Endothelial cell of umbilical vein (primary cell): ENCODE data around the gene IFT52. TPM values are rescaled to one million over a fixed set of nuclear protein-coding genes. Genes with fewer than 3 reads are reported as not detected.

Experiments
- BruUV-seq: library from RNA; stranded (reverse); fragments of 400-500 nt; replicated peaks from 2 replicates; lab custom pipeline; 2021; lab: Mats Ljungman, UMichigan
- CTCF ChIA-PET: fragments of 300-600, 350-600 bp; sonication (Branson Sonifier 250); formaldehyde crosslinking; loops from one replicate; lab custom pipeline; 2021; ENCODE audit warnings: antibody characterized with exemption, inconsistent platforms; lab: Charles Lee
- POLR2A ChIA-PET: fragments of 300-600, 350-600 bp; sonication (Branson Sonifier 250); formaldehyde crosslinking; loops from one replicate; lab custom pipeline; 2021; ENCODE audit warnings: antibody characterized with exemption, inconsistent platforms; lab: Charles Lee
- DNase-seq: peaks from one replicate; pipeline ENCODE4 v3.0.0-alpha.2; 2011; ENCODE audit warnings: low read depth, low spot score
- FAIRE-seq: peaks from 2 replicates; lab custom pipeline; 2011; peaks lifted over from hg19 to GRCh38; lab: Jason Lieb, UNC
- H2AFZ ChIP-seq: 2 replicates; pipeline ENCODE4 v1.6.0; 2012; ENCODE audit warnings: low read depth, low read length, control low read depth, inconsistent platforms
- H3K27ac ChIP-seq: 2 replicates; pipeline ENCODE4 v1.5.1; 2011; ENCODE audit warnings: low read depth, mild to moderate bottlenecking, control low read depth, low read length, moderate library complexity; ENCODE audit not compliant: insufficient read depth
- H3K27me3 ChIP-seq, 2 experiments: 2 replicates each; pipeline versions ENCODE4 v1.6.0 to v1.6.1; 2011; ENCODE audit warnings: low read length in 2 of 2, mixed read lengths in 1 of 2; ENCODE audit not compliant: control insufficient read depth in 2 of 2, insufficient read depth in 2 of 2
- H3K36me3 ChIP-seq, 2 experiments: 2 replicates in 1 of 2; 3 replicates in 1 of 2; pipeline ENCODE4 v1.5.1; 2011; ENCODE audit warnings: low read length in 2 of 2, mild to moderate bottlenecking in 1 of 2, moderate library complexity in 1 of 2; ENCODE audit not compliant: control insufficient read depth in 2 of 2, insufficient read depth in 2 of 2; ENCODE audit errors: extremely low read depth in 1 of 2
- H3K4me1 ChIP-seq: 3 replicates; pipeline ENCODE4 v1.5.1; 2011; ENCODE audit warnings: mild to moderate bottlenecking, low read length; ENCODE audit not compliant: control insufficient read depth, insufficient read depth; ENCODE audit errors: extremely low read depth
- H3K4me2 ChIP-seq: 2 replicates; pipeline ENCODE4 v1.6.1; 2011; ENCODE audit warnings: low read length, control low read depth, mixed read lengths; ENCODE audit not compliant: insufficient read depth
- H3K4me3 ChIP-seq, 3 experiments: fragments of 200-600 bp in 1 of 3; sonication (generic), shearing (Covaris generic) in 1 of 3; replicated peaks in 1 of 3; 2 replicates each; pipeline ENCODE4 v1.5.1; 2011 to 2016; ENCODE audit warnings: control low read depth in 3 of 3, low read length in 3 of 3, mild to moderate bottlenecking in 2 of 3, inconsistent platforms in 1 of 3, low read depth in 1 of 3, moderate library complexity in 1 of 3; ENCODE audit not compliant: insufficient read depth in 1 of 3
- H3K79me2 ChIP-seq: 2 replicates; pipeline ENCODE4 v1.6.0; 2012; ENCODE audit warnings: low read length, inconsistent platforms; ENCODE audit not compliant: control insufficient read depth, insufficient read depth
- H3K9ac ChIP-seq: replicated peaks from 2 replicates; pipeline ENCODE3; 2011; ENCODE audit warnings: low read length, control low read depth; ENCODE audit not compliant: insufficient read depth; ENCODE audit errors: extremely low read depth
- H3K9me1 ChIP-seq: replicated peaks from 3 replicates; pipeline ENCODE4 v1.6.0; 2011; ENCODE audit warnings: mild to moderate bottlenecking, low read length; ENCODE audit not compliant: control insufficient read depth, insufficient read depth; ENCODE audit errors: extremely low read depth
- H3K9me3 ChIP-seq: replicated peaks from 2 replicates; pipeline ENCODE4 v1.5.1; 2012; ENCODE audit warnings: low read length, inconsistent platforms; ENCODE audit not compliant: control insufficient read depth, insufficient read depth
- H4K20me1 ChIP-seq: replicated peaks from 2 replicates; pipeline ENCODE3; 2011; ENCODE audit warnings: mild to moderate bottlenecking, low read length; ENCODE audit not compliant: control insufficient read depth, insufficient read depth; ENCODE audit errors: extremely low read depth
- EZH2 ChIP-seq: IDR thresholded peaks from 2 replicates; pipeline ENCODE4 v1.6.1; 2012; ENCODE audit warnings: borderline replicate concordance, low read depth, mild to moderate bottlenecking, moderate library complexity, low read length, inconsistent platforms; ENCODE audit not compliant: severe bottlenecking
- FOS ChIP-seq: IDR thresholded peaks from 2 replicates; pipeline ENCODE4 v1.6.1; 2011; ENCODE audit warnings: mild to moderate bottlenecking, low read length, moderate library complexity, borderline replicate concordance; ENCODE audit not compliant: insufficient read depth
- GATA2 ChIP-seq: IDR thresholded peaks from 2 replicates; pipeline ENCODE4 v1.7.0; 2011; ENCODE audit warnings: low read depth, mild to moderate bottlenecking, moderate library complexity, mixed read lengths, low read length; ENCODE audit not compliant: insufficient read length, insufficient read depth
- dilution Hi-C: fragments of 300-500 bp; cut with MboI; formaldehyde crosslinking; loops from one replicate; pipeline ENCODE4 v1.15.0; 2019; ENCODE audit warnings: low sequenced_read_pairs; ENCODE audit not compliant: extremely low pct_ligation_motif_present
- intact Hi-C: fragments of 100-400 bp; cut with micrococcal nuclease; formaldehyde crosslinking; loops from one replicate; pipeline ENCODE4 v1.10.0; 2022
- polyA plus RNA-seq, 4 experiments: library from polyadenylated mRNA; depleted of rRNA in 3 of 4; stranded (reverse) in 3 of 4; unstranded in 1 of 4; fragments of >200 nt; gene quantifications; 2 replicates each; pipeline versions ENCODE4 v1.2.1 to v1.2.3, GENCODE V29; 2011 to 2012; ENCODE audit warnings: missing spikeins in 1 of 4
- total RNA-seq: library from RNA; stranded (reverse); gene quantifications from 2 replicates; pipeline ENCODE4 v1.2.3, GENCODE V29; 2021
- TF ChIP-seq, protein P1 (sequence below): IDR thresholded peaks from 2 replicates; pipeline ENCODE4 v1.6.1; 2011; ENCODE audit not compliant: insufficient read depth, insufficient read length
- TF ChIP-seq, protein P2 (sequence below), 2 donors: IDR thresholded peaks; 1 replicate in 1 of 2; 2 replicates in 1 of 2; pipeline ENCODE4 v1.5.1; 2011; ENCODE audit warnings: low read length in 2 of 2, mild to moderate bottlenecking in 2 of 2, moderate library complexity in 2 of 2, control low read depth in 1 of 2, inconsistent platforms in 1 of 2, low read depth in 1 of 2; ENCODE audit not compliant: insufficient read depth in 1 of 2; ENCODE audit errors: extremely low read depth in 1 of 2

IFT52 gene
- total and polyA plus RNA-seq, 2 donors (not counting 3 experiments of a cell fraction or from before 2014, with no cell fraction given) = 30.0 to 33.4 TPM

DNA sequence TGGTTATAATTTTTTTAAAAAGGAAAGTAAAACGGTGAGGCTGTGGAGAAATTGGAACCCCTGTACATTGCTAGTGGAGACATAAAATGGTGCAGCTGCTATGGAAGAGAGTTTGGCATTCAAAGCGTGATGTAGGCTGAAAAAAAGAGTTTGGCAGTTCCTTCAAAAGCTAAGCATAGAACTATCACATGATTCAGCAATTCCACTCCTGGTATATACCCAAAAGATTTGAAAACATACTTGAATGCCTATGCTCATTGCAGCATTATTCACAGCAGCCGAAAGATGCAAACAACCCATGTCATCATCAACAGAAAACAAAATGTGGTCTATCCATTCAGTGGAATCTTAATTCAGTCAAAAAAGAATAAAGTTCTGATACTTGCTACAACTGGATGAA lies 36.4 kb upstream of the IFT52 start:
- H2AFZ ChIP-seq = no peak overlapping the region
- peak; percentile 59 for FAIRE-seq
- ChIA-PET POLR2A (no interaction called here), CTCF (interaction anchor here (2.7 kb wide), 1 partner anchor 17 kb away, joined by 17 read pairs; no protein-coding TSS in a partner anchor)
- no peak overlapping the region for H3K27ac ChIP-seq
- DNase-seq = no peak
- H4K20me1 ChIP-seq = no peaks in the 10 kb centered on the region
- no peaks in the 10 kb centered on the region for H3K4me1 ChIP-seq
- H3K9me3 ChIP-seq = no peaks in the 10 kb centered on the region
- intact Hi-C loops = no loop called here
- no peaks in the 10 kb centered on the region for H3K79me2 ChIP-seq
- no peak overlapping the region for H3K4me3 ChIP-seq
- no peak overlapping the region for H3K9ac ChIP-seq
- dilution Hi-C loops = no loop called here
- no TSS peak for BruUV-seq
- H3K4me2 ChIP-seq = no peak overlapping the region
- no peaks in the 10 kb centered on the region for H3K27me3 ChIP-seq
- no peaks in the 10 kb centered on the region for H3K36me3 ChIP-seq
- no peaks in the 10 kb centered on the region for H3K9me1 ChIP-seq
- TF ChIP-seq FOS (no peak), GATA2 (no peak), EZH2 (no peak)

DNA sequence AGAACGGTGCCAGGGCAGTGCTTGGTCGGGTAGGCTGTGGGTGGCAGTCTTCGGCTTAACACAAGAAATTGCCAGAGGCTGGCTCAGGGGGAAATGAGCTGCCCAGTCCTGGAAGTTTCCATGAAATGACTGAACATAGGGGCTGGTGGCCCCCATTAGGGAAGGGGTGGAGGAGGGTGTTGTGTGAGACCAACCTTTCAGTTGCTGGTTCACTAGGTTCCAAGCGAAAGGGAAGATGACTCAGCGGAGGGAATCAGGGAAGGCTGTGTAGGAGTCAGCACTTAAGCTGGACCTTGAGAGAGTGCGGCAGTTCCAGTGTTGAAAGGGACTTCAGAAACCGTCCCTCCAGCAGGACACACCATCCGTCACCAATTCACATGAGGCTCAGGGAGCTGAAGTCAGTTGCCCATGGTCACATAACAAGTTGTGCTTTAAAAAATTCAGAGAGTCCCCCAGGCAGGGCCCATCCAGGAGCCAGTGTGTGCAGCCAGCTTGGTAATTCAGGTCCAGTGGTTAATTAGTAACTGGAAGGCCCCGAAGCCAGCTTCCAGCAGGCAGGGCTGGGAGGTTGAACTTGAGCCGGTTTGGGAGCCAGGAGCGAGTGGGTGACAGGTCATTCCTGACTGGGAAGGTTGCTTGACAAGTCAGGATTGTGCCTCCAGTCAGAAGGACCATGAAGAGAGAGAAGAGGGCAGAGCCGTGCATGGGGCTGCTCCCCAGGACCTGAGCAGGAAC lies 32.2 kb upstream of the IFT52 start, which contains the start of gene SGK2:
SGK2 (plus strand) TSS at position 616 of the 735 bp plus-strand sequence. CDS start 7,469 bp downstream, outside the sequence.
- Histone ChIP-seq H3K4me1 (no peaks in the 10 kb centered on the region), H3K4me3 (no peak within 1 kb of the TSS), H3K9me1 (no peaks in the 10 kb centered on the region), H4K20me1 (no peaks in the 10 kb centered on the region), H3K36me3 (no peaks in the 10 kb centered on the region), H3K9me3 (no peaks in the 10 kb centered on the region), H3K9ac (no peak within 1 kb of the TSS), H3K27ac (no peak within 1 kb of the TSS), H3K27me3 (no peaks in the 10 kb centered on the region), H3K79me2 (no peaks in the 10 kb centered on the region), H2AFZ (no peak within 1 kb of the TSS), H3K4me2 (no peak within 1 kb of the TSS)
- no peak for FAIRE-seq
- TF ChIP-seq, protein P1, sequence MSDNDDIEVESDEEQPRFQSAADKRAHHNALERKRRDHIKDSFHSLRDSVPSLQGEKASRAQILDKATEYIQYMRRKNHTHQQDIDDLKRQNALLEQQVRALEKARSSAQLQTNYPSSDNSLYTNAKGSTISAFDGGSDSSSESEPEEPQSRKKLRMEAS = no peak
- TF ChIP-seq FOS = no peak
- TF ChIP-seq, protein P2, sequence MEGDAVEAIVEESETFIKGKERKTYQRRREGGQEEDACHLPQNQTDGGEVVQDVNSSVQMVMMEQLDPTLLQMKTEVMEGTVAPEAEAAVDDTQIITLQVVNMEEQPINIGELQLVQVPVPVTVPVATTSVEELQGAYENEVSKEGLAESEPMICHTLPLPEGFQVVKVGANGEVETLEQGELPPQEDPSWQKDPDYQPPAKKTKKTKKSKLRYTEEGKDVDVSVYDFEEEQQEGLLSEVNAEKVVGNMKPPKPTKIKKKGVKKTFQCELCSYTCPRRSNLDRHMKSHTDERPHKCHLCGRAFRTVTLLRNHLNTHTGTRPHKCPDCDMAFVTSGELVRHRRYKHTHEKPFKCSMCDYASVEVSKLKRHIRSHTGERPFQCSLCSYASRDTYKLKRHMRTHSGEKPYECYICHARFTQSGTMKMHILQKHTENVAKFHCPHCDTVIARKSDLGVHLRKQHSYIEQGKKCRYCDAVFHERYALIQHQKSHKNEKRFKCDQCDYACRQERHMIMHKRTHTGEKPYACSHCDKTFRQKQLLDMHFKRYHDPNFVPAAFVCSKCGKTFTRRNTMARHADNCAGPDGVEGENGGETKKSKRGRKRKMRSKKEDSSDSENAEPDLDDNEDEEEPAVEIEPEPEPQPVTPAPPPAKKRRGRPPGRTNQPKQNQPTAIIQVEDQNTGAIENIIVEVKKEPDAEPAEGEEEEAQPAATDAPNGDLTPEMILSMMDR (IDR thresholded peaks at IDR 0.05; ENCODE audit: extremely low read depth in 1 of 2, insufficient read depth in 1 of 2, low read depth in 1 of 2, low read length in 2 of 2) = no peak
- DNase-seq = no peak
- intact Hi-C loops = no loop called here
- POLR2A ChIA-PET = interaction anchor here (0.6 kb wide), 1 partner anchor 1399 kb away, joined by 15 read pairs; no protein-coding TSS in a partner anchor
- dilution Hi-C loops = no loop called here
- CTCF ChIA-PET = interaction anchor here (0.6 to 3.1 kb wide), 3 partner anchors 10 to 110 kb away, joined by 3 to 14 read pairs (median 3); no protein-coding TSS in a partner anchor
- BruUV-seq = no TSS peak
